Panc1 (cell line): Measurements from ENCODE around the gene MNT. TPM values are rescaled to one million over a fixed set of nuclear protein-coding genes. Genes with fewer than 3 reads are reported as not detected.

Experiments
- ATAC-seq: fragments of 200-7000 bp; cut with Tn5 transposase; 2 replicates; pipeline ENCODE4 v1.9.1; 2020; ENCODE audit warnings: mild to moderate bottlenecking, moderate library complexity
- BruUV-seq: library from RNA; stranded (reverse); fragments of 400-500 nt; replicated peaks from 2 replicates; lab custom pipeline; 2021; lab: Mats Ljungman, UMichigan
- CTCF ChIA-PET: fragments of 300-600 bp; sonication (Branson Sonifier 250); formaldehyde crosslinking; loops from one replicate; lab custom pipeline; 2022; ENCODE audit warnings: antibody characterized with exemption; lab: Charles Lee
- POLR2A ChIA-PET: fragments of 300-600 bp; sonication (Branson Sonifier 250); formaldehyde crosslinking; loops from one replicate; lab custom pipeline; 2022; ENCODE audit warnings: antibody characterized with exemption; lab: Charles Lee
- DNase-seq: peaks from one replicate; pipeline ENCODE4 v3.0.0-alpha.2; 2010; ENCODE audit warnings: low read depth, low spot score
- H3K27ac ChIP-seq: 2 replicates; pipeline ENCODE4 v1.5.1; 2011; ENCODE audit warnings: mild to moderate bottlenecking, low read length, inconsistent platforms
- H3K27me3 ChIP-seq: fragments of 200-500 bp; sonication (Bioruptor generic); 2 replicates; pipeline ENCODE4 v1.6.0; 2014; ENCODE audit warnings: low read length, inconsistent platforms; ENCODE audit not compliant: control insufficient read depth, insufficient read depth
- H3K36me3 ChIP-seq: fragments of 200-500 bp; sonication (Bioruptor generic); 2 replicates; pipeline ENCODE4 v1.5.1; 2014; ENCODE audit warnings: inconsistent platforms, mild to moderate bottlenecking, low read length, moderate library complexity; ENCODE audit not compliant: control insufficient read depth, insufficient read depth
- H3K4me1 ChIP-seq: 2 replicates; pipeline ENCODE4 v1.5.1; 2011; ENCODE audit warnings: inconsistent platforms, mild to moderate bottlenecking, low read length, moderate library complexity; ENCODE audit not compliant: control insufficient read depth, insufficient read depth
- H3K4me3 ChIP-seq, 2 experiments: 2 replicates each; pipeline ENCODE4 v1.5.1; 2011 to 2012; ENCODE audit warnings: low read depth in 2 of 2, low read length in 2 of 2, mild to moderate bottlenecking in 2 of 2, inconsistent platforms in 1 of 2, moderate library complexity in 1 of 2
- H3K9me3 ChIP-seq: fragments of 200-500 bp; sonication (Bioruptor generic); 2 replicates; pipeline ENCODE4 v1.5.1; 2014; ENCODE audit warnings: low read depth, mild to moderate bottlenecking, inconsistent platforms, low read length, moderate library complexity; ENCODE audit not compliant: control insufficient read depth, insufficient read depth
- POLR2AphosphoS5 ChIP-seq: IDR thresholded peaks from 2 replicates; pipeline ENCODE4 v1.6.1; 2012; ENCODE audit warnings: mild to moderate bottlenecking, low read depth, low read length, moderate library complexity
- SIN3A ChIP-seq: IDR thresholded peaks from 2 replicates; pipeline ENCODE4 v1.6.1; 2012; ENCODE audit warnings: low read depth, mild to moderate bottlenecking, low read length, moderate library complexity, borderline replicate concordance; ENCODE audit not compliant: insufficient read depth
- TCF7L2 ChIP-seq: IDR thresholded peaks from 2 replicates; pipeline ENCODE4 v1.6.1; 2011; ENCODE audit warnings: mild to moderate bottlenecking, low read depth, low read length, inconsistent platforms
- in situ Hi-C: cut with HindIII; loops from 2 replicates; pipeline ENCODE4 v1.10.0; 2016; ENCODE audit warnings: low sequenced_read_pairs, low pct_unique_long_range_greater_than_20kb
- intact Hi-C: fragments of 100-400 bp; cut with micrococcal nuclease; formaldehyde crosslinking; loops from one replicate; pipeline ENCODE4 v1.10.0; 2022; ENCODE audit not compliant: unreplicated experiment
- total RNA-seq: library from RNA; stranded (reverse); gene quantifications from one replicate; pipeline ENCODE4 v1.2.1, GENCODE V29; 2021; ENCODE audit not compliant: unreplicated experiment
- TF ChIP-seq, protein P1 (sequence below): fragments of 450-650 bp; IDR thresholded peaks from 2 replicates; pipeline ENCODE4 v1.5.1; 2017; ENCODE audit warnings: mild to moderate bottlenecking
- TF ChIP-seq, protein P2 (sequence below), 2 experiments: IDR thresholded peaks; 2 replicates each; pipeline ENCODE4 v1.6.1; 2011 to 2012; ENCODE audit warnings: low read depth in 2 of 2, control low read depth in 1 of 2, low read length in 1 of 2, mild to moderate bottlenecking in 1 of 2, moderate library complexity in 1 of 2; ENCODE audit not compliant: insufficient read depth in 1 of 2

Gene MNT
- total RNA-seq, 1 experiment from 2014 or later: 31.8 TPM

- Histone ChIP-seq H3K4me3 (no peak overlapping the region), H3K27me3 (no peaks in the 10 kb centered on the region), H3K4me1 (no peaks in the 10 kb centered on the region), H3K27ac (no peak overlapping the region), H3K36me3 (peaks cover 2% of the 10 kb centered on the region; the same call in 1 of the 2 replicates), H3K9me3 (no peaks in the 10 kb centered on the region)
- DNase-seq (no peak), ATAC-seq (no peak)
- in situ Hi-C loops: no loop called here
- BruUV-seq: no TSS peak
- intact Hi-C loops: no loop called here
- ChIA-PET POLR2A (no interaction called here), CTCF (interaction anchor here (2.8 kb wide), 1 partner anchor 32 kb away, joined by 58 read pairs; no protein-coding TSS in a partner anchor)
- TF ChIP-seq TCF7L2 (no peak), SIN3A (no peak), POLR2AphosphoS5 (no peak)
- TF ChIP-seq, protein P1, sequence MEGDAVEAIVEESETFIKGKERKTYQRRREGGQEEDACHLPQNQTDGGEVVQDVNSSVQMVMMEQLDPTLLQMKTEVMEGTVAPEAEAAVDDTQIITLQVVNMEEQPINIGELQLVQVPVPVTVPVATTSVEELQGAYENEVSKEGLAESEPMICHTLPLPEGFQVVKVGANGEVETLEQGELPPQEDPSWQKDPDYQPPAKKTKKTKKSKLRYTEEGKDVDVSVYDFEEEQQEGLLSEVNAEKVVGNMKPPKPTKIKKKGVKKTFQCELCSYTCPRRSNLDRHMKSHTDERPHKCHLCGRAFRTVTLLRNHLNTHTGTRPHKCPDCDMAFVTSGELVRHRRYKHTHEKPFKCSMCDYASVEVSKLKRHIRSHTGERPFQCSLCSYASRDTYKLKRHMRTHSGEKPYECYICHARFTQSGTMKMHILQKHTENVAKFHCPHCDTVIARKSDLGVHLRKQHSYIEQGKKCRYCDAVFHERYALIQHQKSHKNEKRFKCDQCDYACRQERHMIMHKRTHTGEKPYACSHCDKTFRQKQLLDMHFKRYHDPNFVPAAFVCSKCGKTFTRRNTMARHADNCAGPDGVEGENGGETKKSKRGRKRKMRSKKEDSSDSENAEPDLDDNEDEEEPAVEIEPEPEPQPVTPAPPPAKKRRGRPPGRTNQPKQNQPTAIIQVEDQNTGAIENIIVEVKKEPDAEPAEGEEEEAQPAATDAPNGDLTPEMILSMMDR: no peak
- TF ChIP-seq, protein P2, sequence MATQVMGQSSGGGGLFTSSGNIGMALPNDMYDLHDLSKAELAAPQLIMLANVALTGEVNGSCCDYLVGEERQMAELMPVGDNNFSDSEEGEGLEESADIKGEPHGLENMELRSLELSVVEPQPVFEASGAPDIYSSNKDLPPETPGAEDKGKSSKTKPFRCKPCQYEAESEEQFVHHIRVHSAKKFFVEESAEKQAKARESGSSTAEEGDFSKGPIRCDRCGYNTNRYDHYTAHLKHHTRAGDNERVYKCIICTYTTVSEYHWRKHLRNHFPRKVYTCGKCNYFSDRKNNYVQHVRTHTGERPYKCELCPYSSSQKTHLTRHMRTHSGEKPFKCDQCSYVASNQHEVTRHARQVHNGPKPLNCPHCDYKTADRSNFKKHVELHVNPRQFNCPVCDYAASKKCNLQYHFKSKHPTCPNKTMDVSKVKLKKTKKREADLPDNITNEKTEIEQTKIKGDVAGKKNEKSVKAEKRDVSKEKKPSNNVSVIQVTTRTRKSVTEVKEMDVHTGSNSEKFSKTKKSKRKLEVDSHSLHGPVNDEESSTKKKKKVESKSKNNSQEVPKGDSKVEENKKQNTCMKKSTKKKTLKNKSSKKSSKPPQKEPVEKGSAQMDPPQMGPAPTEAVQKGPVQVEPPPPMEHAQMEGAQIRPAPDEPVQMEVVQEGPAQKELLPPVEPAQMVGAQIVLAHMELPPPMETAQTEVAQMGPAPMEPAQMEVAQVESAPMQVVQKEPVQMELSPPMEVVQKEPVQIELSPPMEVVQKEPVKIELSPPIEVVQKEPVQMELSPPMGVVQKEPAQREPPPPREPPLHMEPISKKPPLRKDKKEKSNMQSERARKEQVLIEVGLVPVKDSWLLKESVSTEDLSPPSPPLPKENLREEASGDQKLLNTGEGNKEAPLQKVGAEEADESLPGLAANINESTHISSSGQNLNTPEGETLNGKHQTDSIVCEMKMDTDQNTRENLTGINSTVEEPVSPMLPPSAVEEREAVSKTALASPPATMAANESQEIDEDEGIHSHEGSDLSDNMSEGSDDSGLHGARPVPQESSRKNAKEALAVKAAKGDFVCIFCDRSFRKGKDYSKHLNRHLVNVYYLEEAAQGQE (IDR thresholded peaks at IDR 0.05; ENCODE audit: insufficient read depth in 1 of 2, low read depth in 2 of 2, low read length in 1 of 2): no peak
Measured at GRCh38 chr17:2415081-2415480, 14.2 kb upstream of the MNT start.

GRCh38 chr17:2414446-2415064, 13.7 kb upstream of the MNT start:
- in situ Hi-C loops: no loop called here
- peaks cover 2% of the 10 kb centered on the region; the same call in 1 of the 2 replicates for H3K36me3 ChIP-seq
- no peak overlapping the region for H3K4me3 ChIP-seq
- H3K27ac ChIP-seq: no peak overlapping the region
- CTCF ChIA-PET: interaction anchor here (2.8 kb wide), 1 partner anchor 32 kb away, joined by 58 read pairs; no protein-coding TSS in a partner anchor
- TF ChIP-seq, protein P1: no peak
- no peak for TF ChIP-seq TCF7L2
- no peak for TF ChIP-seq SIN3A
- TF ChIP-seq POLR2AphosphoS5: no peak
- TF ChIP-seq, protein P2 (IDR thresholded peaks at IDR 0.05; ENCODE audit: insufficient read depth in 1 of 2, low read depth in 2 of 2, low read length in 1 of 2): no peak
- intact Hi-C loops: no loop called here
- no peaks in the 10 kb centered on the region for H3K4me1 ChIP-seq
- BruUV-seq: no TSS peak
- ATAC-seq: no peak
- POLR2A ChIA-PET: no interaction called here
- no peak for DNase-seq
- no peaks in the 10 kb centered on the region for H3K9me3 ChIP-seq
- H3K27me3 ChIP-seq: no peaks in the 10 kb centered on the region
